Sigmoid colon (tissue), 7 donors: ENCODE results near the gene ITGAD. TPM values are rescaled to one million over a fixed set of nuclear protein-coding genes. Genes with fewer than 3 reads are reported as not detected.

Experiments used
- DNase-seq: peaks from one replicate; pipeline ENCODE4 v3.0.0-alpha.2; 2019
- H3K27ac ChIP-seq, 4 donors: fragments of 200-600 bp; sonication (generic); one replicate each; pipeline ENCODE4 v1.5.1; 2016 to 2019; ENCODE audit warnings: mild to moderate bottlenecking in 1 of 4
- H3K27me3 ChIP-seq, 3 donors: fragments of 200-600 bp; sonication (generic); one replicate each; pipeline ENCODE4 v1.5.1; 2019; ENCODE audit warnings: mild to moderate bottlenecking in 1 of 3
- H3K36me3 ChIP-seq, 4 donors: fragments of 200-600 bp; sonication (generic); one replicate each; pipeline ENCODE4 v1.5.1; 2016 to 2019
- H3K4me1 ChIP-seq, 4 donors: fragments of 200-600 bp; sonication (generic); one replicate each; pipeline ENCODE4 v1.5.1; 2017 to 2019
- H3K4me3 ChIP-seq, 4 donors: fragments of 200-600 bp; sonication (generic); one replicate each; pipeline ENCODE4 v1.5.1; 2017 to 2019; ENCODE audit warnings: mild to moderate bottlenecking in 2 of 4, moderate library complexity in 1 of 4
- H3K9me3 ChIP-seq, 4 donors: fragments of 200-600 bp in 3 of 4; sonication (generic) in 3 of 4; one replicate each; pipeline versions ENCODE4 v1.5.1 to v1.6.1; 2013 to 2019
- CTCF ChIP-seq, 4 experiments: fragments of 450-650 bp in 3 of 4; fragments of 200-600 bp in 1 of 4; IDR thresholded peaks; one replicate each; pipeline ENCODE4 v1.5.1; 2016 to 2019; ENCODE audit warnings: antibody characterized with exemption in 4 of 4, mild to moderate bottlenecking in 3 of 4, moderate library complexity in 2 of 4
- EP300 ChIP-seq, 4 donors: sonication (generic); formaldehyde crosslinking; IDR thresholded peaks; one replicate each; pipeline ENCODE4 v1.6.1; 2017; ENCODE audit warnings: antibody characterized with exemption in 4 of 4
- POLR2A ChIP-seq, 2 donors: fragments of 450-650 bp; IDR thresholded peaks; one replicate each; pipeline ENCODE4 v1.6.1; 2016; ENCODE audit warnings: antibody characterized with exemption in 2 of 2, mild to moderate bottlenecking in 2 of 2, moderate library complexity in 2 of 2
- POLR2AphosphoS5 ChIP-seq, 4 donors: sonication (generic); formaldehyde crosslinking; IDR thresholded peaks; one replicate each; pipeline ENCODE4 v1.6.1; 2017; ENCODE audit warnings: antibody characterized with exemption in 4 of 4
- WGBS, 2 donors: extraction: QIAGEN DNeasy Blood & Tissue Kit; methylation state at CpG; one replicate each; pipeline ENCODE4 v1.1.7; 2013; 5-methylcytosine and 5-hydroxymethylcytosine counted together
- intact Hi-C: fragments of 100-400 bp; cut with DNase I; formaldehyde crosslinking; loops from one replicate; pipeline ENCODE4 v1.15.1; 2023
- polyA plus RNA-seq, 3 donors: library from polyadenylated mRNA; stranded (reverse); fragments of 200-250 nt; gene quantifications; one replicate each; pipeline ENCODE4 v1.2.3, GENCODE V29; 2013
- total RNA-seq, 4 donors: library from RNA; depleted of rRNA; stranded (reverse); fragments of >200 nt; gene quantifications; one replicate each; pipeline ENCODE4 v1.1.0, GENCODE V29; 2016
- donor health status: healthy with polysubstance abuse.
- donor health status: Bipolar disorder and iron deficiency.
- donor health status: healthy.

The ITGAD gene
- total and polyA plus RNA-seq, 7 donors = 0.22 TPM; not detected in 6

- peak; percentile 94 for DNase-seq
Observed at GRCh38 chr16:31471875-31472708, 79.0 kb downstream of the ITGAD start, which contains the start of gene TGFB1I1. Gene TGFB1I1, plus strand, starts transcription at chr16:31472152. Its CDS starts 37 bp downstream, at chr16:31472189.

GRCh38 chr16:31472709-31473203 lies 79.6 kb downstream of the ITGAD start:
- TF ChIP-seq EP300 (IDR thresholded peaks at IDR 0.05) = no peak
- TF ChIP-seq POLR2A (IDR thresholded peaks at IDR 0.05) = peak in 1 of 2 donors; percentile 55
- peak; percentile 79 to 92 (median 86) for TF ChIP-seq CTCF (IDR thresholded peaks at IDR 0.05)
- peak; percentile 84 to 92 (median 90) for TF ChIP-seq POLR2AphosphoS5 (IDR thresholded peaks at IDR 0.05)
- peaks cover 33 to 46% (median 44%) of the 10 kb centered on the region in 4 donors for H3K36me3 ChIP-seq
- intact Hi-C loops = loop anchor here (2.0 to 10.0 kb wide), 2 partner anchors 36 to 242 kb away; partner anchors contain the start of gene RUSF1
- H3K27me3 ChIP-seq = no peaks in the 10 kb centered on the region
- peaks cover 0 to 62% (median 59%) of the 10 kb centered on the region in 4 donors for H3K4me1 ChIP-seq
- 34 to 47% methylated on average over 20 of the region's 20 CpGs for WGBS, 2 donors
- DNase-seq = peak; percentile 99
- peak overlapping the region; percentile 79 to 95 (median 90) for H3K4me3 ChIP-seq
- H3K9me3 ChIP-seq = no peaks in the 10 kb centered on the region
- peak overlapping the region; percentile 98 to 99 (median 98) for H3K27ac ChIP-seq

More at GRCh38 chr16:31471875-31472708, 79.0 kb downstream of the ITGAD start, which contains the start of gene TGFB1I1:
- Histone ChIP-seq H3K27ac (peak within 1 kb of the TSS; percentile 98 to 99 (median 98)), H3K4me1 (peaks cover 0 to 56% (median 53%) of the 10 kb centered on the region in 4 donors), H3K36me3 (peaks cover 26 to 41% (median 38%) of the 10 kb centered on the region in 4 donors), H3K27me3 (no peaks in the 10 kb centered on the region), H3K4me3 (peak within 1 kb of the TSS; percentile 79 to 95 (median 90)), H3K9me3 (no peaks in the 10 kb centered on the region)
- TF ChIP-seq CTCF (IDR thresholded peaks at IDR 0.05) = no peak
- no peak for TF ChIP-seq EP300 (IDR thresholded peaks at IDR 0.05)
- TF ChIP-seq POLR2AphosphoS5 (IDR thresholded peaks at IDR 0.05) = peak; percentile 54 to 84 (median 71)
- TF ChIP-seq POLR2A (IDR thresholded peaks at IDR 0.05) = peak in 1 of 2 donors; percentile 48
- 2% methylated on average over 61 to 63 of the region's 63 CpGs for WGBS, 2 donors
- intact Hi-C loops = loop anchor here (1.0 to 10.0 kb wide), 3 partner anchors 12 to 243 kb away; partner anchors contain the start of gene RUSF1

GRCh38 chr16:31473264-31473984 lies 80.3 kb downstream of the ITGAD start:
- Histone ChIP-seq H3K36me3 (peaks cover 36 to 51% (median 49%) of the 10 kb centered on the region in 4 donors), H3K27me3 (no peaks in the 10 kb centered on the region), H3K4me1 (peaks cover 0 to 65% (median 60%) of the 10 kb centered on the region in 4 donors), H3K27ac (peak overlapping the region; percentile 98 to 99 (median 98)), H3K9me3 (no peaks in the 10 kb centered on the region), H3K4me3 (peak overlapping the region in 3 of 4 donors; percentile 79 to 90 (median 89))
- TF ChIP-seq POLR2A (IDR thresholded peaks at IDR 0.05) (no peak), CTCF (IDR thresholded peaks at IDR 0.05) (no peak), POLR2AphosphoS5 (IDR thresholded peaks at IDR 0.05) (no peak), EP300 (IDR thresholded peaks at IDR 0.05) (no peak)
- DNase-seq = no peak
- WGBS, 2 donors = 89 to 90% methylated on average over 17 of the region's 17 CpGs
- intact Hi-C loops = loop anchor here (2.0 to 10.0 kb wide), 2 partner anchors 35 to 241 kb away; partner anchors contain the start of gene RUSF1

- peaks cover 36 to 58% (median 49%) of the 10 kb centered on the region in 4 donors for H3K36me3 ChIP-seq
- peaks cover 0 to 65% (median 60%) of the 10 kb centered on the region in 4 donors for H3K4me1 ChIP-seq
- H3K27ac ChIP-seq = peak overlapping the region in 3 of 4 donors; percentile 98 to 99 (median 98)
- no peaks in the 10 kb centered on the region for H3K27me3 ChIP-seq
- 76 to 81% methylated on average over 12 of the region's 12 CpGs for WGBS, 2 donors
- intact Hi-C loops = loop anchor here (10.0 kb wide), 1 partner anchor 241 kb away; a partner anchor contains a TSS
- TF ChIP-seq POLR2AphosphoS5 (IDR thresholded peaks at IDR 0.05) (no peak), POLR2A (IDR thresholded peaks at IDR 0.05) (no peak), EP300 (IDR thresholded peaks at IDR 0.05) (no peak), CTCF (IDR thresholded peaks at IDR 0.05) (no peak)
- no peaks in the 10 kb centered on the region for H3K9me3 ChIP-seq
- no peak for DNase-seq
- peak overlapping the region in 1 of 4 donors; percentile 89 for H3K4me3 ChIP-seq
Observed at GRCh38 chr16:31474173-31474714, 81.1 kb downstream of the ITGAD start.
